ENCODE measurements around the gene CXorf38. TPM values are rescaled to one million over a fixed set of nuclear protein-coding genes. Genes with fewer than 3 reads are reported as not detected.

The CXorf38 gene
- total and polyA plus RNA-seq, 2 of the 8 experiments (the other 6 are each of a cell fraction or from before 2014, with no cell fraction given) = 3.6 to 6.4 TPM

- Histone ChIP-seq H3K4me2 (ENCODE audit: insufficient read depth in 1 of 2, low read depth in 2 of 2, low read length in 2 of 2) (no peak overlapping the region), H2BK20ac (ENCODE audit: low read length) (no peak overlapping the region), H3K4ac (replicated peaks; ENCODE audit: insufficient read length, low read depth, low read length) (no peak overlapping the region), H3K79me2 (ENCODE audit: control insufficient read depth in 1 of 2, insufficient read depth in 2 of 2, low read length in 2 of 2) (peaks cover 0 to 20% of the 10 kb centered on the region in 2 experiments; a peak in 1 of 4 replicates), H2AK5ac (ENCODE audit: low read depth, low read length) (no peak overlapping the region), H2BK120ac (replicated peaks; ENCODE audit: low read depth, low read length) (no peak overlapping the region), H3K4me1 (replicated peaks in 1 of 4; ENCODE audit: control insufficient read depth in 3 of 4, insufficient read depth in 4 of 4, low read length in 3 of 4) (peaks cover 0 to 3% (median 1%) of the 10 kb centered on the region in 4 experiments; a peak in 2 of 7 replicates), H3K79me1 (ENCODE audit: low read depth, low read length) (no peaks in the 10 kb centered on the region), H3K4me3 (ENCODE audit: extremely low read depth in 1 of 4, insufficient read depth in 2 of 4, low read depth in 3 of 4, low read length in 4 of 4) (no peak overlapping the region), H4K5ac (ENCODE audit: insufficient read length, low read depth, low read length) (no peak overlapping the region), H3K27ac (ENCODE audit: low read depth, low read length) (no peak overlapping the region), H3K27me3 (replicated peaks in 1 of 4; ENCODE audit: control insufficient read depth in 3 of 4, extremely low read depth in 1 of 4, insufficient read depth in 3 of 4, low read length in 3 of 4) (no peaks in the 10 kb centered on the region), H3K18ac (ENCODE audit: extremely low read depth, low read length) (no peak overlapping the region), H3K9me3 (ENCODE audit: insufficient read depth in 2 of 2, low read depth in 1 of 2, low read length in 1 of 2) (no peaks in the 10 kb centered on the region), H3K56ac (replicated peaks; ENCODE audit: insufficient read length, low read depth, low read length) (no peak overlapping the region), H3K36me3 (ENCODE audit: control insufficient read depth in 2 of 4, insufficient read depth in 4 of 4, low read length in 3 of 4) (peaks cover 2 to 76% (median 37%) of the 10 kb centered on the region in 4 experiments; a peak in 7 of 8 replicates), H4K8ac (ENCODE audit: extremely low read depth, insufficient read depth, low read length) (no peak overlapping the region), H3K23me2 (ENCODE audit: low read depth, low read length) (no peaks in the 10 kb centered on the region), H4K20me1 (replicated peaks in 1 of 2; ENCODE audit: control insufficient read depth in 1 of 2, insufficient read depth in 2 of 2, low read length in 2 of 2) (no peaks in the 10 kb centered on the region), H2BK12ac (ENCODE audit: low read depth, low read length) (no peak overlapping the region), H3K23ac (ENCODE audit: insufficient read length) (no peak overlapping the region), H3K9ac (replicated peaks in 1 of 4; ENCODE audit: extremely low read depth in 1 of 4, low read depth in 3 of 4, low read length in 3 of 4) (no peak overlapping the region), H2AFZ (ENCODE audit: low read length) (no peak overlapping the region), H4K91ac (replicated peaks; ENCODE audit: insufficient read length, low read length) (no peak overlapping the region), H3K14ac (ENCODE audit: insufficient read length) (no peak overlapping the region), H2BK5ac (ENCODE audit: low read depth, low read length) (no peak overlapping the region), H2BK15ac (ENCODE audit: low read length) (no peak overlapping the region)
- WGBS, 2 experiments (ENCODE audit: extremely low coverage in 1 of 2, insufficient coverage in 1 of 2, insufficient read length in 1 of 2, insufficient replicate concordance in 2 of 2, low coverage in 1 of 2, low lambda C conversion rate in 2 of 2, missing lambda C conversion rate in 1 of 2) = 81 to 100% methylated on average over 1 to 3 of the region's 3 CpGs
- FAIRE-seq (peak; percentile 48), DNase-seq (ENCODE audit: low read depth in 1 of 2, low spot score in 2 of 2) (no peak)
- ChIA-PET POLR2A (ENCODE audit: partially characterized antibody) (interaction anchor here (0.6 to 1.2 kb wide), 3 partner anchors 8 to 139 kb away, joined by 3 to 4 read pairs (median 3); no protein-coding TSS in a partner anchor), CTCF (ENCODE audit: partially characterized antibody) (interaction anchor here (1.7 kb wide), 1 partner anchor 35 kb away, joined by 6 read pairs; no protein-coding TSS in a partner anchor)
- TF ChIP-seq E2F6 (IDR thresholded peaks at IDR 0.05) = no peak
- TF ChIP-seq FOSL1 (IDR thresholded peaks at IDR 0.05; ENCODE audit: insufficient read depth, low read depth, low read length) = no peak
- TF ChIP-seq CHD2 (IDR thresholded peaks at IDR 0.05; ENCODE audit: low read length) = no peak
- TF ChIP-seq HDAC2 (IDR thresholded peaks at IDR 0.05; ENCODE audit: borderline replicate concordance in 1 of 2, low read depth in 2 of 2, low read length in 2 of 2) = no peak
- no peak for TF ChIP-seq SIN3A (conservative IDR thresholded peaks at IDR 0.05 in 1 of 2, IDR thresholded peaks at IDR 0.05 in 1 of 2; ENCODE audit: low read depth in 1 of 2, low read length in 2 of 2)
- TF ChIP-seq, protein P1, sequence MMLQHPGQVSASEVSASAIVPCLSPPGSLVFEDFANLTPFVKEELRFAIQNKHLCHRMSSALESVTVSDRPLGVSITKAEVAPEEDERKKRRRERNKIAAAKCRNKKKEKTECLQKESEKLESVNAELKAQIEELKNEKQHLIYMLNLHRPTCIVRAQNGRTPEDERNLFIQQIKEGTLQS (IDR thresholded peaks at IDR 0.05; ENCODE audit: insufficient read depth, low read depth, low read length) = no peak
- no peak for TF ChIP-seq POLR2AphosphoS5 (IDR thresholded peaks at IDR 0.05; ENCODE audit: low read depth, low read length)
- TF ChIP-seq POU5F1 (IDR thresholded peaks at IDR 0.05; ENCODE audit: low read depth, low read length) = no peak
- no peak for TF ChIP-seq JUN (IDR thresholded peaks at IDR 0.05; ENCODE audit: low read depth, low read length)
- TF ChIP-seq BACH1 (IDR thresholded peaks at IDR 0.05; ENCODE audit: low read length) = no peak
- no peak for TF ChIP-seq GABPA (IDR thresholded peaks at IDR 0.05; ENCODE audit: borderline replicate concordance, insufficient read depth, low read length)
- no peak for TF ChIP-seq ZNF274 (IDR thresholded peaks at IDR 0.05; ENCODE audit: borderline replicate concordance, extremely low read depth, low read length)
- no peak for TF ChIP-seq MAFK (IDR thresholded peaks at IDR 0.05; ENCODE audit: low read depth, low read length)
Measured at GRCh38 chrX:40687169-40687568, 39.8 kb upstream of the CXorf38 start.

All from H1 (cell line).